H1 (cell line): ENCODE results near the gene NCBP2. TPM values are rescaled to one million over a fixed set of nuclear protein-coding genes. Genes with fewer than 3 reads are reported as not detected.

Source experiments
- CTCF ChIA-PET: fragments of 300-600 bp; sonication (Branson Sonifier 250); formaldehyde crosslinking; loops from one replicate; lab custom pipeline; 2021; ENCODE audit not compliant: partially characterized antibody; lab: Charles Lee
- POLR2A ChIA-PET: fragments of 300-600 bp; sonication (Branson Sonifier 250); formaldehyde crosslinking; loops from one replicate; lab custom pipeline; 2021; ENCODE audit warnings: inconsistent platforms; ENCODE audit not compliant: partially characterized antibody; lab: Charles Lee
- DNase-seq, 2 experiments: peaks; one replicate each; pipeline versions ENCODE4 v3.0.0 to v3.0.0-alpha.2; 2010 to 2022; ENCODE audit warnings: low spot score in 2 of 2, low read depth in 1 of 2, mixed read lengths in 1 of 2
- FAIRE-seq: peaks from 2 replicates; lab custom pipeline; 2011; peaks lifted over from hg19 to GRCh38; lab: Jason Lieb, UNC
- H2AFZ ChIP-seq: 2 replicates; pipeline ENCODE4 v1.8.1; 2012; ENCODE audit warnings: low read length, inconsistent platforms
- H2AK5ac ChIP-seq: 2 replicates; pipeline ENCODE4 v1.6.1; 2013; ENCODE audit warnings: low read depth, low read length
- H2BK120ac ChIP-seq: replicated peaks from 2 replicates; pipeline ENCODE3; 2013; ENCODE audit warnings: low read depth, low read length, inconsistent platforms
- H2BK12ac ChIP-seq: 2 replicates; pipeline ENCODE4 v1.6.1; 2013; ENCODE audit warnings: low read depth, low read length
- H2BK15ac ChIP-seq: 2 replicates; pipeline ENCODE4 v1.6.1; 2013; ENCODE audit warnings: low read length
- H2BK20ac ChIP-seq: 2 replicates; pipeline ENCODE4 v1.6.1; 2013; ENCODE audit warnings: low read length
- H2BK5ac ChIP-seq: 2 replicates; pipeline ENCODE4 v1.6.1; 2013; ENCODE audit warnings: low read depth, low read length
- H3K14ac ChIP-seq: 2 replicates; pipeline ENCODE4 v1.6.1; 2013; ENCODE audit warnings: inconsistent platforms; ENCODE audit not compliant: insufficient read length
- H3K18ac ChIP-seq: 2 replicates; pipeline ENCODE4 v1.6.1; 2013; ENCODE audit warnings: low read length; ENCODE audit errors: extremely low read depth
- H3K23ac ChIP-seq: 2 replicates; pipeline ENCODE4 v1.6.1; 2013; ENCODE audit warnings: inconsistent platforms; ENCODE audit not compliant: insufficient read length
- H3K23me2 ChIP-seq: 2 replicates; pipeline ENCODE4 v1.6.1; 2013; ENCODE audit warnings: low read depth, low read length
- H3K27ac ChIP-seq: 2 replicates; pipeline ENCODE4 v1.6.1; 2011; ENCODE audit warnings: low read depth, low read length, inconsistent platforms
- H3K27me3 ChIP-seq, 4 experiments: replicated peaks in 1 of 4; 1 replicate in 1 of 4; 2 replicates in 3 of 4; pipeline versions ENCODE4 v1.6.1 to v1.8.1; 2011 to 2013; ENCODE audit warnings: low read length in 3 of 4, mild to moderate bottlenecking in 3 of 4, inconsistent platforms in 2 of 4, mixed read lengths in 2 of 4, moderate library complexity in 1 of 4; ENCODE audit not compliant: control insufficient read depth in 3 of 4, insufficient read depth in 3 of 4; ENCODE audit errors: extremely low read depth in 1 of 4
- H3K36me3 ChIP-seq, 4 experiments: 2 replicates each; pipeline versions ENCODE4 v1.6.1 to v1.8.1; 2011 to 2013; ENCODE audit warnings: mild to moderate bottlenecking in 4 of 4, low read length in 3 of 4, moderate library complexity in 2 of 4, control low read depth in 1 of 4, inconsistent platforms in 1 of 4; ENCODE audit not compliant: insufficient read depth in 4 of 4, control insufficient read depth in 2 of 4
- H3K4ac ChIP-seq: replicated peaks from 2 replicates; pipeline ENCODE3; 2013; ENCODE audit warnings: low read length, low read depth, mixed read lengths, inconsistent platforms; ENCODE audit not compliant: insufficient read length
- H3K4me1 ChIP-seq, 4 experiments: replicated peaks in 1 of 4; 1 replicate in 1 of 4; 2 replicates in 3 of 4; pipeline versions ENCODE4 v1.6.1 to v1.8.1; 2011 to 2013; ENCODE audit warnings: low read length in 3 of 4, inconsistent platforms in 2 of 4, mixed read lengths in 1 of 4; ENCODE audit not compliant: insufficient read depth in 4 of 4, control insufficient read depth in 3 of 4
- H3K4me2 ChIP-seq, 2 experiments: 2 replicates each; pipeline versions ENCODE4 v1.6.1 to v1.8.1; 2011 to 2013; ENCODE audit warnings: low read depth in 2 of 2, low read length in 2 of 2, control low read depth in 1 of 2, inconsistent platforms in 1 of 2, mild to moderate bottlenecking in 1 of 2; ENCODE audit not compliant: insufficient read depth in 1 of 2
- H3K4me3 ChIP-seq, 4 experiments: fragments of 200-600, 300-600 bp in 1 of 4; sonication (generic), shearing (Covaris generic), sonication (Bioruptor Twin) in 1 of 4; 2 replicates each; pipeline versions ENCODE4 v1.5.1 to v1.8.1; 2011 to 2016; ENCODE audit warnings: low read length in 4 of 4, low read depth in 3 of 4, control low read depth in 2 of 4, inconsistent platforms in 2 of 4, mild to moderate bottlenecking in 2 of 4, mixed read lengths in 1 of 4, moderate library complexity in 1 of 4; ENCODE audit not compliant: insufficient read depth in 2 of 4; ENCODE audit errors: extremely low read depth in 1 of 4
- H3K56ac ChIP-seq: replicated peaks from 2 replicates; pipeline ENCODE3; 2013; ENCODE audit warnings: low read depth, mild to moderate bottlenecking, mixed read lengths, low read length, inconsistent platforms; ENCODE audit not compliant: insufficient read length
- H3K79me1 ChIP-seq: 2 replicates; pipeline ENCODE4 v1.6.1; 2013; ENCODE audit warnings: low read depth, low read length, control low read depth
- H3K79me2 ChIP-seq, 2 experiments: 2 replicates each; pipeline versions ENCODE4 v1.6.1 to v1.8.1; 2012 to 2013; ENCODE audit warnings: low read length in 2 of 2, mild to moderate bottlenecking in 2 of 2, inconsistent platforms in 1 of 2; ENCODE audit not compliant: insufficient read depth in 2 of 2, control insufficient read depth in 1 of 2
- H3K9ac ChIP-seq, 4 experiments: replicated peaks in 1 of 4; 1 replicate in 1 of 4; 2 replicates in 3 of 4; pipeline versions ENCODE4 v1.6.1 to v1.8.1; 2011 to 2013; ENCODE audit warnings: low read depth in 3 of 4, low read length in 3 of 4, control low read depth in 2 of 4, mild to moderate bottlenecking in 2 of 4, moderate library complexity in 2 of 4, inconsistent platforms in 1 of 4; ENCODE audit errors: extremely low read depth in 1 of 4
- H3K9me3 ChIP-seq, 2 experiments: 2 replicates each; pipeline versions ENCODE4 v1.6.1 to v1.8.1; 2012 to 2013; ENCODE audit warnings: mild to moderate bottlenecking in 2 of 2, moderate library complexity in 2 of 2, control low read depth in 1 of 2, inconsistent platforms in 1 of 2, low read depth in 1 of 2, low read length in 1 of 2, mixed read lengths in 1 of 2; ENCODE audit not compliant: insufficient read depth in 2 of 2
- H4K20me1 ChIP-seq, 2 experiments: replicated peaks in 1 of 2; 2 replicates each; pipeline versions ENCODE3 to v1.8.1; 2011 to 2013; ENCODE audit warnings: inconsistent platforms in 2 of 2, low read length in 2 of 2, mild to moderate bottlenecking in 1 of 2; ENCODE audit not compliant: insufficient read depth in 2 of 2, control insufficient read depth in 1 of 2
- H4K5ac ChIP-seq: 2 replicates; pipeline ENCODE4 v1.6.1; 2013; ENCODE audit warnings: low read length, low read depth, mixed read lengths, inconsistent platforms; ENCODE audit not compliant: insufficient read length
- H4K8ac ChIP-seq: 2 replicates; pipeline ENCODE4 v1.8.0; 2013; ENCODE audit warnings: mild to moderate bottlenecking, moderate library complexity, low read length, inconsistent platforms; ENCODE audit not compliant: insufficient read depth; ENCODE audit errors: extremely low read depth
- H4K91ac ChIP-seq: replicated peaks from 2 replicates; pipeline ENCODE3; 2013; ENCODE audit warnings: low read length, mixed read lengths, inconsistent platforms; ENCODE audit not compliant: insufficient read length
- MAX ChIP-seq: IDR thresholded peaks from 2 replicates; pipeline ENCODE4 v1.6.1; 2012; ENCODE audit warnings: inconsistent platforms
- SP4 ChIP-seq: IDR thresholded peaks from 2 replicates; pipeline ENCODE4 v1.6.1; 2012; ENCODE audit warnings: low read length, inconsistent platforms
- SUZ12 ChIP-seq: fragments of 200-600 bp; sonication (generic); IDR thresholded peaks from 2 replicates; pipeline ENCODE4 v1.6.1; 2012; ENCODE audit warnings: mild to moderate bottlenecking, inconsistent platforms, low read length, moderate library complexity, mixed read lengths
- WGBS, 2 experiments: shearing (Covaris generic) in 1 of 2; methylation state at CpG; one replicate each; pipeline versions ENCODE4 v1.1.6 to v1.1.7; 2013 to 2015; ENCODE audit warnings: low lambda C conversion rate in 2 of 2, mixed read lengths in 2 of 2, inconsistent platforms in 1 of 2, low coverage in 1 of 2, missing lambda C conversion rate in 1 of 2; ENCODE audit not compliant: insufficient replicate concordance in 2 of 2, insufficient coverage in 1 of 2, insufficient read length in 1 of 2; ENCODE audit errors: extremely low coverage in 1 of 2, missing lambda C conversion rate in 1 of 2; 5-methylcytosine and 5-hydroxymethylcytosine counted together
- polyA plus RNA-seq, 7 experiments: library from polyadenylated mRNA; depleted of rRNA in 3 of 7; stranded (reverse) in 5 of 7; unstranded in 2 of 7; fragments of >200 nt in 5 of 7; fragments of 200-250 nt in 2 of 7; gene quantifications; 1 replicate in 5 of 7; 2 replicates in 1 of 7; 4 replicates in 1 of 7; pipeline versions ENCODE4 v1.2.1 to v1.2.3, GENCODE V29; 2011 to 2013; ENCODE audit warnings: missing spikeins in 2 of 7, mixed read lengths in 2 of 7
- total RNA-seq: library from RNA; stranded (reverse); fragmentation: NEBNext Ultra II Directional; extraction: Animal tissue kit (Norgen Biotek cat#: 25700); gene quantifications from 2 replicates; pipeline ENCODE4 v1.2.1, GENCODE V29; 2021

The NCBP2 gene
- total and polyA plus RNA-seq, 2 of the 8 experiments (the other 6 are each of a cell fraction or from before 2014, with no cell fraction given), result 34.1 to 100 TPM

GRCh38 chr3:196962930-196963630 lies 20.8 kb upstream of the NCBP2 start:
- 88% methylated on average over 10 of the region's 10 CpGs; no CpG with 5 or more reads in 1 of the 2 experiments for WGBS, 2 experiments
- no peak overlapping the region for H2AFZ ChIP-seq
- peaks cover 22 to 31% (median 30%) of the 10 kb centered on the region in 4 experiments for H3K27me3 ChIP-seq
- H4K91ac ChIP-seq, result no peak overlapping the region
- H3K4ac ChIP-seq, result no peak overlapping the region
- no peak overlapping the region for H2AK5ac ChIP-seq
- no peak overlapping the region for H3K23ac ChIP-seq
- no peak overlapping the region for H2BK20ac ChIP-seq
- no peak overlapping the region for H3K14ac ChIP-seq
- ChIA-PET CTCF (interaction anchor here (0.6 to 1.8 kb wide), 4 partner anchors 8 to 134 kb away, joined by 3 to 6 read pairs (median 4); no protein-coding TSS in a partner anchor), POLR2A (no interaction called here)
- H4K20me1 ChIP-seq, result no peaks in the 10 kb centered on the region
- no peak overlapping the region for H3K18ac ChIP-seq
- no peaks in the 10 kb centered on the region for H3K79me1 ChIP-seq
- FAIRE-seq (no peak), DNase-seq (no peak)
- TF ChIP-seq MAX (no peak), SUZ12 (no peak), SP4 (no peak)
- H2BK12ac ChIP-seq, result no peak overlapping the region
- H3K23me2 ChIP-seq, result no peaks in the 10 kb centered on the region; the same call in 1 of the 2 replicates
- no peak overlapping the region for H4K8ac ChIP-seq
- H3K56ac ChIP-seq, result no peak overlapping the region
- H2BK5ac ChIP-seq, result no peak overlapping the region
- H4K5ac ChIP-seq, result no peak overlapping the region
- H3K9me3 ChIP-seq, result no peaks in the 10 kb centered on the region
- H2BK120ac ChIP-seq, result no peak overlapping the region
- H3K27ac ChIP-seq, result no peak overlapping the region
- H3K4me2 ChIP-seq, result no peak overlapping the region
- H3K4me3 ChIP-seq, result no peak overlapping the region
- no peak overlapping the region for H2BK15ac ChIP-seq
- H3K9ac ChIP-seq, result no peak overlapping the region
- H3K36me3 ChIP-seq, result no peaks in the 10 kb centered on the region
- H3K79me2 ChIP-seq, result no peaks in the 10 kb centered on the region
- H3K4me1 ChIP-seq, result peaks cover 0 to 17% (median 9%) of the 10 kb centered on the region in 4 experiments; a peak in 5 of 7 replicates
